ENCODE measurements around the gene TPCN1. TPM values are rescaled to one million over a fixed set of nuclear protein-coding genes. Genes with fewer than 3 reads are reported as not detected.

TPCN1 gene
- polyA plus RNA-seq, 1 experiment: 10.9 TPM

- peak; percentile 57 for DNase-seq (ENCODE audit: low read depth, low spot score)
- Histone ChIP-seq H3K4me3 (ENCODE audit: low read depth, low read length) (no peak overlapping the region), H3K9me3 (ENCODE audit: control insufficient read depth, insufficient read depth, low read length) (no peaks in the 10 kb centered on the region), H3K27me3 (ENCODE audit: control insufficient read depth, insufficient read depth, low read length) (no peaks in the 10 kb centered on the region), H3K27ac (ENCODE audit: low read depth, low read length) (peak overlapping the region; percentile 81)
- ChIA-PET POLR2A (interaction anchor here (0.6 to 1.2 kb wide), 4 partner anchors 28 to 114 kb away, joined by 3 to 5 read pairs (median 3); partner anchors contain the start of genes DDX54, RITA1 and TPCN1), CTCF (interaction anchor here (1.5 kb wide), 1 partner anchor 126 kb away, joined by 3 read pairs; no protein-coding TSS in a partner anchor)
- TF ChIP-seq CTCF (IDR thresholded peaks at IDR 0.05; ENCODE audit: low read depth, low read length): no peak
These were observed 78.5 kb downstream of the TPCN1 start for GRCh38 chr12:113299619-113300237.

- Histone ChIP-seq H3K4me3 (ENCODE audit: low read depth, low read length) (no peak overlapping the region), H3K27me3 (ENCODE audit: control insufficient read depth, insufficient read depth, low read length) (no peaks in the 10 kb centered on the region), H3K27ac (ENCODE audit: low read depth, low read length) (no peak overlapping the region), H3K9me3 (ENCODE audit: control insufficient read depth, insufficient read depth, low read length) (no peaks in the 10 kb centered on the region)
- ChIA-PET CTCF (interaction anchor here (1.2 kb wide), 1 partner anchor 10 kb away, joined by 5 read pairs; no protein-coding TSS in a partner anchor), POLR2A (interaction anchor here (0.5 kb wide), 1 partner anchor 117 kb away, joined by 4 read pairs; the partner anchor contains the start of gene DDX54)
- no peak for DNase-seq (ENCODE audit: low read depth, low spot score)
- TF ChIP-seq CTCF (IDR thresholded peaks at IDR 0.05; ENCODE audit: low read depth, low read length): no peak
These were observed 80.5 kb downstream of the TPCN1 start for GRCh38 chr12:113301811-113302210.

GRCh38 chr12:113302466-113302865 is 81.2 kb downstream of the TPCN1 start:
- Histone ChIP-seq H3K9me3 (ENCODE audit: control insufficient read depth, insufficient read depth, low read length) (no peaks in the 10 kb centered on the region), H3K4me3 (ENCODE audit: low read depth, low read length) (no peak overlapping the region), H3K27ac (ENCODE audit: low read depth, low read length) (no peak overlapping the region), H3K27me3 (ENCODE audit: control insufficient read depth, insufficient read depth, low read length) (no peaks in the 10 kb centered on the region)
- TF ChIP-seq CTCF (IDR thresholded peaks at IDR 0.05; ENCODE audit: low read depth, low read length): no peak
- DNase-seq (ENCODE audit: low read depth, low spot score): no peak
- POLR2A ChIA-PET: no interaction called here
- CTCF ChIA-PET: interaction anchor here (1.2 kb wide), 1 partner anchor 9 kb away, joined by 5 read pairs; no protein-coding TSS in a partner anchor

- no peaks in the 10 kb centered on the region for H3K27me3 ChIP-seq (ENCODE audit: control insufficient read depth, insufficient read depth, low read length)
- ChIA-PET CTCF (interaction anchor here (0.6 to 1.0 kb wide), 2 partner anchors 13 to 122 kb away, joined by 4 to 5 read pairs; no protein-coding TSS in a partner anchor), POLR2A (no interaction called here)
- no peak overlapping the region for H3K27ac ChIP-seq (ENCODE audit: low read depth, low read length)
- TF ChIP-seq CTCF (IDR thresholded peaks at IDR 0.05; ENCODE audit: low read depth, low read length): no peak
- no peak for DNase-seq (ENCODE audit: low read depth, low spot score)
- no peaks in the 10 kb centered on the region for H3K9me3 ChIP-seq (ENCODE audit: control insufficient read depth, insufficient read depth, low read length)
- H3K4me3 ChIP-seq (ENCODE audit: low read depth, low read length): no peak overlapping the region
These were observed 81.8 kb downstream of the TPCN1 start for GRCh38 chr12:113302886-113303640.

Data from AG04450 (cell line).